Neuronal stem cell (in vitro differentiated cells): ENCODE measurements around the gene NUDT8.

ENCODE experiments used
- DNase-seq: peaks from one replicate; pipeline ENCODE4 v3.0.0-alpha.2; 2013; ENCODE audit warnings: low spot score
- H2AFZ ChIP-seq: one replicate; pipeline ENCODE4 v1.6.1; 2013; ENCODE audit warnings: mild to moderate bottlenecking, low read length, inconsistent platforms
- H2AK5ac ChIP-seq: 2 replicates; pipeline ENCODE4 v1.6.1; 2013; ENCODE audit warnings: low read depth, mild to moderate bottlenecking, inconsistent platforms, low read length, moderate library complexity, mixed read lengths
- H2BK120ac ChIP-seq: 2 replicates; pipeline ENCODE4 v1.6.1; 2013; ENCODE audit warnings: low read depth, mild to moderate bottlenecking, inconsistent platforms, low read length, moderate library complexity, mixed read lengths
- H2BK12ac ChIP-seq: one replicate; pipeline ENCODE4 v1.6.1; 2013; ENCODE audit warnings: low read length, inconsistent platforms
- H2BK15ac ChIP-seq: 2 replicates; pipeline ENCODE4 v1.6.1; 2013; ENCODE audit warnings: mild to moderate bottlenecking, low read length, inconsistent platforms, mixed read lengths
- H2BK5ac ChIP-seq: one replicate; pipeline ENCODE4 v1.6.1; 2013; ENCODE audit warnings: inconsistent platforms, mild to moderate bottlenecking, low read length, moderate library complexity
- H3K14ac ChIP-seq: one replicate; pipeline ENCODE4 v1.6.1; 2013; ENCODE audit warnings: low read length, inconsistent platforms
- H3K18ac ChIP-seq: 2 replicates; pipeline ENCODE4 v1.6.1; 2013; ENCODE audit warnings: low read length, inconsistent platforms
- H3K23ac ChIP-seq: 2 replicates; pipeline ENCODE4 v1.6.1; 2013; ENCODE audit warnings: low read depth, mild to moderate bottlenecking, mixed read lengths, low read length, inconsistent platforms; ENCODE audit not compliant: poor library complexity
- H3K27ac ChIP-seq: replicated peaks from 3 replicates; pipeline ENCODE4 v1.5.1; 2013; ENCODE audit warnings: low read length, inconsistent platforms
- H3K27me3 ChIP-seq, 3 experiments: 2 replicates each; pipeline ENCODE4 v1.6.1; 2013; ENCODE audit warnings: low read length in 3 of 3, mild to moderate bottlenecking in 2 of 3, inconsistent platforms in 1 of 3, low read depth in 1 of 3, mixed read lengths in 1 of 3, moderate library complexity in 1 of 3; ENCODE audit not compliant: control insufficient read depth in 3 of 3, insufficient read depth in 3 of 3
- H3K36me3 ChIP-seq, 2 donors: replicated peaks in 1 of 2; 2 replicates each; pipeline ENCODE4 v1.6.1; 2013; ENCODE audit warnings: low read length in 2 of 2; ENCODE audit not compliant: control insufficient read depth in 2 of 2, insufficient read depth in 2 of 2
- H3K4ac ChIP-seq: 2 replicates; pipeline ENCODE4 v1.6.1; 2013; ENCODE audit warnings: inconsistent platforms, mild to moderate bottlenecking, low read length, moderate library complexity
- H3K4me1 ChIP-seq, 2 donors: 1 replicate in 1 of 2; 2 replicates in 1 of 2; pipeline ENCODE4 v1.6.1; 2013; ENCODE audit warnings: low read length in 2 of 2, low read depth in 1 of 2; ENCODE audit not compliant: control insufficient read depth in 2 of 2, insufficient read depth in 1 of 2
- H3K4me2 ChIP-seq: one replicate; pipeline ENCODE4 v1.6.1; 2013; ENCODE audit warnings: mild to moderate bottlenecking, low read length, inconsistent platforms; ENCODE audit not compliant: insufficient read depth, poor library complexity, severe bottlenecking
- H3K4me3 ChIP-seq, 2 donors: 2 replicates each; pipeline ENCODE4 v1.5.1; 2013; ENCODE audit warnings: low read length in 2 of 2, mild to moderate bottlenecking in 2 of 2, inconsistent platforms in 1 of 2, moderate library complexity in 1 of 2
- H3K79me1 ChIP-seq: one replicate; pipeline ENCODE4 v1.6.1; 2013; ENCODE audit warnings: low read depth, mild to moderate bottlenecking, inconsistent platforms, low read length, moderate library complexity
- H3K9ac ChIP-seq: one replicate; pipeline ENCODE4 v1.6.1; 2013; ENCODE audit warnings: mild to moderate bottlenecking, low read depth, low read length, inconsistent platforms; ENCODE audit not compliant: poor library complexity
- H3K9me3 ChIP-seq, 2 donors: replicated peaks in 1 of 2; 2 replicates each; pipeline versions ENCODE3 to v1.6.1; 2013; ENCODE audit warnings: low read length in 2 of 2, mild to moderate bottlenecking in 2 of 2, inconsistent platforms in 1 of 2, low read depth in 1 of 2, mixed read lengths in 1 of 2, moderate library complexity in 1 of 2; ENCODE audit not compliant: control insufficient read depth in 2 of 2, insufficient read depth in 1 of 2
- H4K8ac ChIP-seq: one replicate; pipeline ENCODE4 v1.6.1; 2013; ENCODE audit warnings: low read depth, mild to moderate bottlenecking, inconsistent platforms, low read length, moderate library complexity
- H4K91ac ChIP-seq: one replicate; pipeline ENCODE4 v1.6.1; 2013; ENCODE audit warnings: low read length, low read depth, mild to moderate bottlenecking, inconsistent platforms; ENCODE audit not compliant: poor library complexity
- WGBS, 2 donors: extraction: QIAGEN DNeasy Blood & Tissue Kit; methylation state at CpG; one replicate each; pipeline ENCODE4 v1.1.7; 2013; ENCODE audit warnings: missing lambda C conversion rate in 2 of 2, mixed read lengths in 1 of 2; ENCODE audit not compliant: insufficient read length in 2 of 2, insufficient replicate concordance in 1 of 2; ENCODE audit errors: extremely low coverage in 2 of 2; 5-methylcytosine and 5-hydroxymethylcytosine counted together

The NUDT8 gene

DNA sequence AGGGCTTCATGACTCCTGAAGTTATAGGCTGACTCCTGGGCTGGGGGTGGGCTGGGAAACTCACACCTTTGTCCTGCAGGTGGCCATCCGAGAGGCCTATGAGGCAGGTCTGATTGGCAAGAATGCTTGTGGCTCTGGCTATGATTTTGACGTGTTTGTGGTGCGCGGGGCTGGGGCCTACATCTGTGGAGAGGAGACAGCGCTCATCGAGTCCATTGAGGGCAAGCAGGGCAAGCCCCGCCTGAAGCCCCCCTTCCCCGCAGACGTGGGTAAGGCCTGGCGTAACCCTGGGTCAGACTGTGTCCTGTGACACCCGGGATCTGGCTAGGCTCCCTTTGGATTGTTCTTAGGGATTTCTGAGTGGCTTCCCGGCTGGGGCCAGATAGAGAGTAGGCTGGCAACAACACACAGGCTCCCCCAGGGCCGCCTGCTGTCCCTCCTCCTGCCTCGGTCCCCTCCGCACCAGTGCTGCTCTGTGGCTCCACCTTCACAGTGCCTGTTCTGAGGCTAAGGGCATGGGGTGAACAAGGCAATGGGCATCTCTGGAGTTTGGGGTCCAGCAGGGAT lies 19.4 kb downstream of the NUDT8 start:
- Histone ChIP-seq H3K18ac (no peak overlapping the region), H3K9ac (no peak overlapping the region), H4K8ac (no peak overlapping the region), H2BK12ac (no peak overlapping the region), H4K91ac (no peak overlapping the region), H3K79me1 (peaks cover 5% of the 10 kb centered on the region), H3K4me1 (peaks cover 13 to 21% of the 10 kb centered on the region in 2 donors), H3K4me2 (no peak overlapping the region), H3K27me3 (peaks cover 0 to 2% (median 0%) of the 10 kb centered on the region in 3 experiments), H3K23ac (no peak overlapping the region), H3K14ac (no peak overlapping the region), H2AK5ac (no peak overlapping the region), H2AFZ (no peak overlapping the region), H3K9me3 (no peaks in the 10 kb centered on the region), H2BK120ac (no peak overlapping the region), H2BK5ac (no peak overlapping the region), H3K36me3 (peaks cover 16 to 48% of the 10 kb centered on the region in 2 donors), H2BK15ac (no peak overlapping the region), H3K4me3 (no peak overlapping the region), H3K4ac (no peak overlapping the region), H3K27ac (no peak overlapping the region)
- no CpG with 5 or more reads among the region's 15 CpGs for WGBS, 2 donors
- no peak for DNase-seq

DNA sequence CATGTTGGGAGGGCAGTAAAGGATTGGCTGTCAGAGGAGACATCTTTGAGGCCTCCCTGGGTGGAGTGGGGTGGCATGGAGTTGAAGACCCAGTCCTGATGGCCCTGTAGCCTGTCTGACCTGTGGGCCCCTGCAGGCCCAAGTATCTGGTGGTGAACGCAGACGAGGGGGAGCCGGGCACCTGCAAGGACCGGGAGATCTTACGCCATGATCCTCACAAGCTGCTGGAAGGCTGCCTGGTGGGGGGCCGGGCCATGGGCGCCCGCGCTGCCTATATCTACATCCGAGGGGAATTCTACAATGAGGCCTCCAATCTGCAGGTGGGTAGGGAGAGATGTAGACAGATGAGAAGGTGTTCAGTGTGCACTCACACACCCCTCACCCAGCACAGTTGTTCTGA lies 20.4 kb downstream of the NUDT8 start:
- no peak overlapping the region for H3K14ac ChIP-seq
- DNase-seq: no peak
- no peak overlapping the region for H3K27ac ChIP-seq
- H3K23ac ChIP-seq: no peak overlapping the region
- no peak overlapping the region for H2BK12ac ChIP-seq
- H2AFZ ChIP-seq: no peak overlapping the region
- H4K91ac ChIP-seq: no peak overlapping the region
- no peak overlapping the region for H3K4me2 ChIP-seq
- no peak overlapping the region for H2AK5ac ChIP-seq
- H3K27me3 ChIP-seq: peaks cover 0 to 13% (median 0%) of the 10 kb centered on the region in 3 experiments
- H3K18ac ChIP-seq: no peak overlapping the region
- peaks cover 4% of the 10 kb centered on the region for H3K79me1 ChIP-seq
- no peaks in the 10 kb centered on the region for H3K9me3 ChIP-seq
- H2BK15ac ChIP-seq: no peak overlapping the region
- H3K4ac ChIP-seq: no peak overlapping the region
- H3K4me3 ChIP-seq: no peak overlapping the region
- no peak overlapping the region for H2BK120ac ChIP-seq
- H4K8ac ChIP-seq: no peak overlapping the region
- no peak overlapping the region for H2BK5ac ChIP-seq
- WGBS, 2 donors: no CpG with 5 or more reads among the region's 10 CpGs
- H3K9ac ChIP-seq: no peak overlapping the region
- H3K36me3 ChIP-seq: peaks cover 16 to 48% of the 10 kb centered on the region in 2 donors
- H3K4me1 ChIP-seq: peaks cover 19 to 29% of the 10 kb centered on the region in 2 donors

DNA sequence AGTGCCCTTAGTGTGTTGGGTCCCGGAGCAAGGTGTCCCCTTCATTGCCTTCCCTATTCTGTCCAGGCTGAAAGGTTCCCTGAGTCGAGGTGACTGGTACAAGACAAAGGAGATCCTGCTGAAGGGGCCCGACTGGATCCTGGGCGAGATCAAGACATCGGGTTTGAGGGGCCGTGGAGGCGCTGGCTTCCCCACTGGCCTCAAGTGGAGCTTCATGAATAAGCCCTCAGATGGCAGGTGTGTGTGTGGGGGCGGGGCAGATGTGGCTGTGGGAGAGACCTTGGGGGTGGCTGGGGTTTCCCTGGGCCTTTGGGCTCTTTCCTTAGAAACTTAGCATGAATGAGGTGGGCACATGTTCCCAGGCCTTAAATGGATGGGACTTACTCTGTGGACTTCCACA lies 21.3 kb downstream of the NUDT8 start:
- no peak overlapping the region for H3K18ac ChIP-seq
- peak overlapping the region in 1 of 2 donors; percentile 33 for H3K4me3 ChIP-seq
- H2BK5ac ChIP-seq: no peak overlapping the region
- H3K27ac ChIP-seq: no peak overlapping the region
- H3K23ac ChIP-seq: no peak overlapping the region
- H3K9me3 ChIP-seq: no peaks in the 10 kb centered on the region
- peaks cover 4% of the 10 kb centered on the region for H3K79me1 ChIP-seq
- H3K36me3 ChIP-seq: peaks cover 16 to 48% of the 10 kb centered on the region in 2 donors
- H3K9ac ChIP-seq: no peak overlapping the region
- WGBS, 2 donors: no CpG with 5 or more reads among the region's 8 CpGs
- no peak for DNase-seq
- no peak overlapping the region for H3K4ac ChIP-seq
- H2AFZ ChIP-seq: no peak overlapping the region
- H3K4me2 ChIP-seq: no peak overlapping the region
- no peak overlapping the region for H2BK120ac ChIP-seq
- no peak overlapping the region for H4K91ac ChIP-seq
- H2BK15ac ChIP-seq: no peak overlapping the region
- H3K4me1 ChIP-seq: peaks cover 21 to 26% of the 10 kb centered on the region in 2 donors
- H3K14ac ChIP-seq: no peak overlapping the region
- peaks cover 0 to 15% (median 0%) of the 10 kb centered on the region in 3 experiments for H3K27me3 ChIP-seq
- H2BK12ac ChIP-seq: no peak overlapping the region
- H4K8ac ChIP-seq: no peak overlapping the region
- no peak overlapping the region for H2AK5ac ChIP-seq

DNA sequence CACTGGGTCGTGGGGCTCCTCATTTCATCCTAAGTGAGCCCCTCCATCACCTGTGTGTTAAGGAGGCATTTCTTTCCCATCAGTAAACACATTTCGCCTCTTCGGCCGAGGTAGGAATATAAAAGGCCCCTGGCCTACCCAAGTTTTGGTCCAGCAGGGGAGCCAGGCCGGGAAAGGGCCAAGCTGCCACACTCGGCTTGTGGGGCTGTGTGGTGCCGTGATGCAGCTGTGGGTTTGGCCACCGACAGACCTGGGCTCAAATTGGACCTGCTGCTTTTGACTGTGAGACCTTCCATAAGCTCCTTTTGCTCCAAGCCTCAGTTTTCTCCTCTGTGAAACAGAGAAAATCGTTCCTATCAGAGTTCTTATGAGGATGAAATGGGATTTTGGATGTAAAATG lies 22.2 kb downstream of the NUDT8 start:
- H3K4me2 ChIP-seq: peak overlapping the region; percentile 97
- DNase-seq: no peak
- H2AK5ac ChIP-seq: no peak overlapping the region
- no peak overlapping the region for H3K23ac ChIP-seq
- H3K9me3 ChIP-seq: peaks cover 2 to 4% of the 10 kb centered on the region in 2 donors
- H3K4me1 ChIP-seq: peaks cover 21 to 29% of the 10 kb centered on the region in 2 donors
- no peak overlapping the region for H3K18ac ChIP-seq
- peak overlapping the region; percentile 89 for H2AFZ ChIP-seq
- no peak overlapping the region for H3K14ac ChIP-seq
- no peak overlapping the region for H2BK5ac ChIP-seq
- no peak overlapping the region for H4K8ac ChIP-seq
- no peak overlapping the region for H3K27ac ChIP-seq
- peaks cover 4% of the 10 kb centered on the region for H3K79me1 ChIP-seq
- peaks cover 0 to 15% (median 2%) of the 10 kb centered on the region in 3 experiments for H3K27me3 ChIP-seq
- no peak overlapping the region for H2BK15ac ChIP-seq
- peaks cover 16 to 43% of the 10 kb centered on the region in 2 donors for H3K36me3 ChIP-seq
- no peak overlapping the region for H4K91ac ChIP-seq
- H2BK12ac ChIP-seq: no peak overlapping the region
- no peak overlapping the region for H2BK120ac ChIP-seq
- H3K9ac ChIP-seq: peak overlapping the region; percentile 94
- H3K4ac ChIP-seq: no peak overlapping the region
- no CpG with 5 or more reads among the region's 9 CpGs for WGBS, 2 donors
- H3K4me3 ChIP-seq: peak overlapping the region; percentile 98 to 99
